HG03108 (cell line): Measurements from ENCODE around the gene DENND1B.
A peak's percentile ranks its signal among the peaks of the same experiment; 100 is the strongest.

Source experiments
- ATAC-seq: cut with Tn5 transposase; IDR thresholded peaks from one replicate; pipeline ENCODE4 v1.9.1; 2021; ENCODE audit warnings: moderate library complexity; ENCODE audit not compliant: unreplicated experiment

The DENND1B gene

GRCh38 chr1:197775282-197776262 is at the start of gene DENND1B:
DENND1B (minus strand) TSS chr1:197775480; CDS start chr1:197775155, 325 bp downstream.
- peak; percentile 64 for ATAC-seq

- ATAC-seq, result no peak
Measured at GRCh38 chr1:197814306-197814705, 39.0 kb upstream of the DENND1B start.

GRCh38 chr1:197813741-197814140 is 38.5 kb upstream of the DENND1B start:
- ATAC-seq, result no peak

GRCh38 chr1:197811769-197812168 is 36.5 kb upstream of the DENND1B start:
- ATAC-seq, result no peak

GRCh38 chr1:197810812-197811211 is 35.5 kb upstream of the DENND1B start:
- no peak for ATAC-seq

- ATAC-seq, result no peak
Measured at GRCh38 chr1:197808880-197809279, 33.6 kb upstream of the DENND1B start.

GRCh38 chr1:197807739-197808453 is 32.6 kb upstream of the DENND1B start:
- no peak for ATAC-seq

GRCh38 chr1:197807216-197807615 is 31.9 kb upstream of the DENND1B start:
- ATAC-seq, result peak; percentile 54

GRCh38 chr1:197806718-197807117 is 31.4 kb upstream of the DENND1B start:
- no peak for ATAC-seq

GRCh38 chr1:197801684-197802083 is 26.4 kb upstream of the DENND1B start:
- no peak for ATAC-seq

- no peak for ATAC-seq
Measured at GRCh38 chr1:197801111-197801482, 25.8 kb upstream of the DENND1B start.

- no peak for ATAC-seq
Measured at GRCh38 chr1:197800379-197801110, 25.3 kb upstream of the DENND1B start.

- no peak for ATAC-seq
Measured at GRCh38 chr1:197799271-197799670, 24.0 kb upstream of the DENND1B start.

GRCh38 chr1:197798492-197798891 is 23.2 kb upstream of the DENND1B start:
- ATAC-seq, result no peak

GRCh38 chr1:197797010-197797409 is 21.7 kb upstream of the DENND1B start:
- ATAC-seq, result no peak

- no peak for ATAC-seq
Measured at GRCh38 chr1:197788741-197789739, 13.8 kb upstream of the DENND1B start.

GRCh38 chr1:197787623-197788536 is 12.6 kb upstream of the DENND1B start:
- no peak for ATAC-seq

- ATAC-seq, result no peak
Measured at GRCh38 chr1:197787056-197787455, 11.8 kb upstream of the DENND1B start.

- no peak for ATAC-seq
Measured at GRCh38 chr1:197786280-197786679, 11.0 kb upstream of the DENND1B start.
